Left ventricle myocardium superior (tissue), 1 donor: Measurements from ENCODE around the gene PPP6R1. TPM values are rescaled to one million over a fixed set of nuclear protein-coding genes. Genes with fewer than 3 reads are reported as not detected.

Experiments
- ATAC-seq: fragments of 200-7000 bp; cut with Tn5 transposase; one replicate; pipeline ENCODE4 v1.9.1; 2020; ENCODE audit warnings: mild to moderate bottlenecking, moderate library complexity
- DNase-seq: peaks from one replicate; pipeline ENCODE4 v3.0.0-alpha.2; 2020
- intact Hi-C: fragments of 100-400 bp; cut with micrococcal nuclease; formaldehyde crosslinking; loops from one replicate; pipeline ENCODE4 v1.11.0; 2022
- total RNA-seq: library from RNA; stranded (reverse); fragmentation: NEBNext Ultra II Directional; extraction: Animal tissue kit (Norgen Biotek cat#: 25700); gene quantifications from one replicate; pipeline ENCODE4 v1.2.1, GENCODE V29; 2021
- donor health status: DM: no; HTN: yes; CAD: no; lungs with severe emphysema.

Gene PPP6R1
- total RNA-seq, 1 donor from 2014 or later, result 39.2 TPM

DNA sequence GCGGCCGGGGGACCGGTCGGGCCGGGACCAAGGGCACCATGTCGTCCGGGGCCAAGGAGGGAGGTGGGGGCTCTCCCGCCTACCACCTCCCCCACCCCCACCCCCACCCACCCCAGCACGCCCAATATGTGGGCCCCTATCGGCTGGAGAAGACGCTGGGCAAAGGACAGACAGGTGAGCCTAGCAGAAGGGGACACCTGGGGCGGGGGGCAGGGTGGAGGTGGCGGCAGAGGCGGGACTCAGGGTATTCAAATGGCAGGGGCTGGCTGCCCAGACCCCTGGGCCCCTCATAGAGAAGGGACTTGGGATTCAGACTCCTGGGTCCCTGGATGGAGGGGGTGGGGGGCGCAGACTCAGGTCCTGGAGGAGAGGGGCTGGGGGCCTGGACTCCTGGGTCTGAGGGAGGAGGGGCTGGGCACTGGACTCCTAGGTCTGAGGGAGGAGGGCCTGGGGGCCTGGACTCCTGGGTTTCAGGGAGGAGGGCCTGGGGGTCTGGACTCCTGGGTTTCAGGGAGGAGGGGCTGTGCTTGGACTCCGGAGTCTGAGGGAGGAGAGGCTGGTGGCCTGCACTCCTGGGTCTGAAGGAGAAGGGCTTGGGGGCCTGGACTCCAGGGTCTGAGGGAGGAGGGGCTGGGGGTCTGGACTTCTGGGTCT, 25.7 kb upstream of the PPP6R1 start:
- intact Hi-C loops, result no loop called here
- DNase-seq (no peak), ATAC-seq (no peak)

DNA sequence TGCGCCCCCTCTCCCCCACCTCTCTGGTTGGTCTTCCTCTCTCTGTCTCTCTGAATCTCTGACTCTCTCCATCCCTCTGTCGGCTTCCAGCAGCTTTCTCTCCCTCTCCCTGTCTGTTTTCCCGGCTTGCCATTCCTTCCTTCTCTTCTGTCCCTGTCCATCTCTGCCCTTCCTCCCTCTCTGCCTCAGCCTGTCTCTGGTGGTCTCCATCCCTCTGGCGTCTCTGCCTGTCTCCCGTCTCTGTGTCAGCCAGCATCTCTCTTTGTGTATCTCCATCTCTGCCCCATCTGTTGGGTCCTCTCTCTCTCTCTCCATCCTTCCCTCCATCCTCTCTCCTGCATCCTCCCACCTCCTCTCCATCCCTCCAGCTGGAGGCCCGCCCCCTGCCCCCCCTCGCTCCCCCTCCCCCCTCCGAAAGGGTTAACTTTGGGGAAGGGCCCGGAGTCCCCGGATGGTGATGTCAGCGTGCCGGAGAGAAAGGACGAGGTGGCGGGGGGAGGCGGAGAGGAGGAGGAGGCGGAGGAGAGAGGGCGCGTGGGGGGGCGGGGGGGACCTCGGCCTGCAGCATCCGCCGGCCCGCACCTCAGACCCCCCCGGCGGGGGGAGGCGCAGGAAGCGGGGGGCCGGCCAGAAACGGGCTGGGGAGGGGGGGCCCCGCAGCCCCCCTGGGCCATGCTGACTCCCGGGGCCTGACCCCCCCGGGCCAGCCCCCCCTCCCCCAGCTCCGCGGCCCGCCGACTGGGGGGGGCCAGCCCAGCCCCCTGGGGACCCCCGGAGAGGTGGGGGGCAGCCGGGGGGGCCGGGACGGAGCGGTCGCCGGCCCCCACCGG, 24.9 kb upstream of the PPP6R1 start, which contains the start of gene BRSK1:
Gene BRSK1 (plus strand): TSS at position 450 of the 830 bp plus-strand sequence. CDS start 446 bp downstream, outside the sequence.
- ATAC-seq, result no peak
- intact Hi-C loops, result no loop called here
- peak; percentile 67 for DNase-seq

DNA sequence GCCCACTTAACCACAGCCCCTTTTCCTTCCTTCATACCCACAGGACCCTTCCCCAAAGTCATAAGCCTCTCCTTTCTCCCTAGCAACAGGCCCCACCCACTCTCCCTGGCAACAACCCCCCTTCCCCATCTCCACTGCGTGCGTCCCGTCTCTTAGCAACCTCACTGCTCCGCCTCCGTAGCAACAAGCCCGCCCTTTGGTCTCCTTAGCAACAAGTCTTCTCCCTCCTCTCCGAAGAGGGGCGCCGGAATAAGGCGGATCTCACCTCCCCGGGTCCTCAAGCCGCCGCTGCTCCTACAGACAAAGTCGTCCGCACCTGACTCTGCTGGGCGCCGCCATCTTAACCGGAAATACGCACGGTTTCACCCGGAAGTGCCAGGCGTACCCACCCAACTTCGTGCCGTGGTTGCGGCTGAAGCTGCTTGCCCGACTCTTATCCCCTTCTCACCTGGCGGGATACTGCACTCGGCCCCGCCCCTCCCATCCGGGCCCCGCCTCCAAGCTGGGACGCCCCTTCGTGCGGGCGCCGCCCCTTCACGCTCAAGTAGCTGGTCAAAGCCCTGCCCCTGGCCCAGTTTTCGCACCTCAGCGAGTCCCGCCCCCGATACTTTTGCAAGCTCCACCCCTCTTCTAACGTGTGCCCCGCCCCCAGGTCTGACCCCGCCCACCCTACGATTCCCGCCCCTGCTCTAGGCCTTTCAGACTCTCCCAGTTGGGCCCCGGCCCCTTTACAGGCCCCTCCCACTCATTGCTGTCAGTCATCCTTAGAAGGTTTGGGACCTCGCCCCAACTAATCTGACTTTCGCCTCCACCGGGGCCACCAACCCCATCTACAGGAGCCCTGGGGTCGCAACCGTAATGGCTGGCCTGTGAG, 21.2 kb upstream of the PPP6R1 start, which contains the start of gene HSPBP1:
Gene HSPBP1 (minus strand): TSS at position 341 of the 874 bp plus-strand sequence. CDS start 502 bp downstream, outside the sequence.
- peak; percentile 91 for DNase-seq
- peak; percentile 93 for ATAC-seq

DNA sequence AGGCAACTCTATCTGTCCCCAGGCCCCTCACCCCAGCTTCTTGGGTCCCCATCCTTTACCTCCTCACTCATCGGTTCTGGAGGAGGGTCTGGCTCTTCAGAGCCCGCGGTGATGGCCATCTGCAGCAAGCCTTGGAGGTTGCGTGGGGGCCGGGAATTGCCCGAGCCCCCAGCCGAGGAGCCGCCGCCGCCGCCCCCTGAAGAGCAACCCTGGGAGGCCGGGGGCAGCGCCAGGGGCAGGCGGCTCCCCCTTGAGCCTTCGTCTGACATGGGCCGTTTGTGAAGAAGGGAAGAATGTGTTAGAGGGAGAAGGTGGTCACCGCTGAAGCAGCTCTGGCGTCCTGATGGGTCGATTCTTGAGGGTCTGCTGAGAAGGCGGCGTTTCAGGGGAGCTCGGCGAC, 20.5 kb upstream of the PPP6R1 start:
- intact Hi-C loops, result no loop called here
- ATAC-seq (no peak), DNase-seq (no peak)

More for the DNA sequence above, 21.2 kb upstream of the PPP6R1 start, which contains the start of gene HSPBP1:
- intact Hi-C loops, result no loop called here

DNA sequence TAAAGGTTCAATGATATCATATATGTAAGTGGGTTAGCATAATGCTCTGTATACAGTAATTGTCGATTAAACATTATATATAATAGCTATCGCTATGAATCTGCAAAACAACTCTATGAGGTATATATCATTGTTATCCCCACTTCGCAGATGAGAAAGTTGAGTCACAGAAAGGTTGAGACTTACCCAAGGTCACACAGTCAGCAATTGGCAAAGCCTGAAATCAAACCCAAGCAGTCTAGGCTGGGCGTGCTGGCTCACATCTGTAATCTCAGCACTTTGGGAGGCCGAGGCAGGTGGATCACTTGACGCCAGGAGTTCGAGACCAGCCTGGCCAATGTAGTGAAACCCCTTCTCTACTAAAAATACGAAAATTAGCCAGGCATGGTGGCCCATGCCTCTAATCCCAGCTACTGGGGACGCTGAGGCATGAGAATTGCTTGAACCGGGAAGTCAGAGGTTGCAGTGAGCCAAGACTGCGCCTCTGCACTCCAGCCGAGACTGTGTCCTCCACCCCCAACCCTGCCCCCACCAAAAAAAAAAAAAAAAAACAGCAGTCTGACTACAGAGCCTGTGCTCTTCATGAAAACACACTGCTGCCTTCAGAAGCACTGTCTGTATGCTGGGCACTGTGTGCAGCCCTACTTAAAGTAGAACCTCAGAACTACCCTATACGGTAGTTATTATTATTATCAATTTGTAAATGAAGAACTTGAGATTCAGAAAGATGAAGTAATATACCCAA, 19.7 kb upstream of the PPP6R1 start:
- intact Hi-C loops, result no loop called here

DNA sequence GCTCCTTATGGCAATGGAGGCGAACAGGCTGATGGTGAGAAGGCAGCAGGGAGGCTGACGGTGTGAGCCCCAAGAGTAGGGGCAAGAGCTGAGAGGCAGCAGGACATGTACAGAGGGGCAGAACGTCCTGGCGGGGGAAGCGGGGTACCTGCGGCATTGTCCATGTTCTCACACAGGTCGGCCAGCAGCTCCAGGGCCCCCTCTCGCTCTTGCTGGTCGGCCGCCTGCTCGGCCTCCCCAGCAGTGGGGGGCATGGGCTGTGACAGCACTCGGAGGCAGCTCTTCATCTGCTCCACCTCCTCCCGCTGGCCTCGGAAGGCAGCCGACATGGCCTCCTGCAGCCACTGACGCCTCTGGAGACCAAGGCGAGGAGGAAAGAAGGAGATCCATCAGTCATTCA, 18.7 kb upstream of the PPP6R1 start:
- no peak for DNase-seq
- intact Hi-C loops, result no loop called here
- ATAC-seq, result no peak

More for the DNA sequence above, 19.7 kb upstream of the PPP6R1 start:
- ATAC-seq, result no peak
- DNase-seq, result no peak

DNA sequence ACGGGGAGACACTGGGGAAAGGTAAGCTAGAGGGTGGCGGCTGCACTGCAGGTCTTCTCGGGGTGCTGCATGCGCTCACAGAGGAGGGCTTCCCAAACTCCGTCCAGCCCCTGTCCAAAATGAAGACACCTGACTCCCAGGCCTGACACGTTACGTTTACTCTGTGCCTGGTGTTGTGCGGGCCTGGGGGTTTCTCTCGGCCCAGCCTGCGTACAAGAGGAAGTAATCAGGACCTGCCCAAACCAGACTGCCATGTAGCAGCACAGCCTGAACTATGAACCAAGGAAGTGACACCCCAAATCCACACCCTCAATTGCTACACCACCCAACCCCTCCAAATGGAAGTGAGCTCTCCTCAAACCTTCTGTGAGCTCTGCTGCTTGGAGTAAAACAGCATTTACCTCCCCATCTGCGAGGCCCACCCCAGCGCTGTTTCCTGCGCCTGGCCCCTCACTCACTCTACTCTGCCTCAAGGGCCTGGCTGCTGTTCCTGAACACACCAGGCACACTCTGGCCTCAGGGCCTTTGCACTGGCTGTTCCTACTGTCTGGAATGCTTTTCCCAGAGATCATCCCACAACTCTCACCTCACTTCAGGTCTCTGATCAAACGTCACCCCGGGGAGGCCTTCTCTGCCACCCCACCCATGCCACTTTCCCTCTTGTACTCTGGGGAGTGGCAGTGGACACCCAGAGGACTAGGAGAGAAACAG, 18.1 kb upstream of the PPP6R1 start:
- intact Hi-C loops, result no loop called here
- DNase-seq (no peak), ATAC-seq (no peak)

DNA sequence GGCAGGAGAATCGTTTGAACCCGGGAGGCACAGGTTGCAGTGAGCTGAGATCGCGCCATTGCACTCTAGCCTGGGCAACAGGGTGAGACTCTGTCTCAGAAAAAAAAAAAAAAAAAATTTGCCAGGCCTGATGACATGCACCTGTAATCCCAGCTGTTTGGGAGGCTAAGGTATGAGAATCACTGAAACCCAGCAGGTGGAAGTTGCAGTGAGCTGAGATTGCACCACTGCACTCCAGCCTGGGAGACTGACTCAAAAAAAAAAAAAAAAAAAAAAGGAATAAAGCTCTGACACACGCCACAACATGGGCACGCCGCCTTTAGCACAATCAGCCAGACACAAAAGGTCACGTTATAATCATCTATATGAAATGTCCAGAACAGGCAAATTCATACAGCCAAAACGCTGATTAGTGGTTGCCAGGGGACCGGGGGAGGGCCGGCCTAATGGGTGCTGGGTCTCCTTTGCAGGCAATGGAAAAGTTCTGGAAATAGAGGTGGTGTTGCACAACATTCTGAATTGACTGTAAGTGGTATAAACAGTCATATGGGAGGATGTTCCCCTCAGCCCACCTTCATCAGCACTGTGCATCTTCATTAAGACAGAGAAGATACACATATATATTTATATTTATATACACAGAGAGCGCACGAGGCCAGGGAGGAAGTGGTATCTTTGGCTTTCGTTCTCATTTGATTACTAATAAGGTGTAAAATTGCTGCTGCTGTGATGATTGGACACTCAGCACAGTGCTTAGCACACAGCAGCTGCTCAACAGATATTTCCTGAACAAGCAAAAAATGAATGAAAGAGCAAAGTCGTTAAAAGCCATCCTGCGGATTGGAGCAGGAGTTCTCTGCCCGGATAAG, 17.3 kb upstream of the PPP6R1 start:
- DNase-seq, result no peak
- no peak for ATAC-seq
- intact Hi-C loops, result no loop called here

DNA sequence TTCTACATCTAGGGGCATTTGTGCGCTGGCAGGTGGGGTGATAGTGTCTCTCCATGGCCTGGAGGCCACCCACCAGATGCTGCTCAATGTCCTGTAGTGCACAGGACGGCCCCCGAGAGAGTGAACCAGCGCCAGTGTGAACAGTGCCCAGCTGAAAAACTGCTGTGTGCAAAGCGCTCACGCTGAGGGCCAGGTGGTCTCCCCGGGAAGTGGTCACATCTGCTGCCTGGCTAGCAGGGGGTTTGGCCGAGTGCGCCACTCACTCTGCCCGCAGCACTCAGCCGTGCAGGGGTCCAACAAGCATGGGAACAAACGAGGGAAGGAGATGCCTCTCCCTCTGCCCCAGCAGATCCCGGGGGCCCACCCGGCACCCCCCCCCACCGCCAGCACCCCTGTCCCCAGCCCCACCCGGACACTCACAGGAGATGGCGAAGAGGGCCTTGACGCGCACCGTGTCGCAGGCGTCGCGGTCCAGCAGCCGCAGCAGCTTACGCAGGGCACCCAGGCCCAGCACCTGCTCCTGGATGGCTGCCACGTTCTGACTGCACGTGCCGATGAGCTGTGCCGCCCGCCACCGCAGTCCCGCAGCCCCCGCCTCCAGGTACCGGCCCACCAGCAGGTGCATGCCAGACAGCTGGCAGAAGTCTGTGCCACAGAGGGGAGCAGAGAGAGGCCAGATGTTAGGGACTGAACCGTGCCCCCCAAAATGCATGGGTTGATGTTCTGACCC, 15.3 kb upstream of the PPP6R1 start:
- intact Hi-C loops, result no loop called here
- DNase-seq (no peak), ATAC-seq (no peak)

DNA sequence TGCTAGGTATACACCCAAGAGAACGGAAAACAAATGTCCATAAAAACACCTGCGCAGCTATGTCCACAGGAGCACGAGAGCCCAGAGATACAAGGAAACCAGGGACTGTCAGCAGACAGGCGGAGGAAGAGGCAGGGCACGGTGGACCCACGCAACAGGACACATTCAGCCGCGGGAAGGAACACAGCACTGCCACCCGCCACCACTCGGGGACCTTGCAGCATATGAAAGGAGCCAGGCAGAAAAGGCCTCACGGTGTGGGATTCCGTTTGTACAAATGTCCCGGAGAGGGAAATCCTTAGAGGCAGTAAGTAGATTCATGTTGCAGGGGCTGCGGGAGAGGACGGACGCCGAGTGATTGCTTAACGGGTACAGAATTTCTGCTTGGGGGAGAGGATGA, 13.3 kb upstream of the PPP6R1 start:
- intact Hi-C loops, result no loop called here
- DNase-seq (no peak), ATAC-seq (no peak)

DNA sequence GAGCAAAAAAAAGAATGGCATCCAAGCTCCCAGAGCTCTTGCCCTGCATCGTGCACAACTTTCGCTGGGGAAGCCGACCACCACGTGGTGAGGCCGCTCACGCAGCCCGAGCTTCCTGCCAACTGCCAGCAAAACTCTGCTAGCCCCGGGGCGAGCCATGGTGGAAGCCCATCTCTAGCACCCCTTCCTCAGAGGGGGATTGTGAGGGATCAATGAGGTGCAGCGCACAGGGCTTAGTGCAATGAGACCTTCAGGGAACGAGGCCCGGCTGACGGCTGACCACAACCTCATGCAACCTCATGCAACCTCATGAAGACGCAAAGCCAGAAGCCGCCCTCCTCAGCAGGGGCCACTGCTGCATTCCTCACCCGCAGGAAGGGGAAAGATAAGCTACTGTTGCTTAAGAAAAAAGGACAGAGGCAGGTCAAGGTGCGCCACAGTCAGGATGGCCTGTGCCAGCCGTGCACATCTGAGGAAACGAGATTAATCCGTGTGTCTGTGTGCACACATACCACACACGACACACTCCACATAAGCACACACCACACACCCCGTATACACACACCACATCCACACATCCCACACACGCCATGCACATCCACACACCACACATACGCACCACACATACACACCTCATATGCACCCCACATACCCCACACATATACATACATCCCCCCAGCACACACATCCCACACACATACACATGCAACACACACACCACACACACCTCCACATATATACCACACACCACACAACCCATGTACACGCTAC, 11.5 kb upstream of the PPP6R1 start:
- intact Hi-C loops, result no loop called here
- DNase-seq (no peak), ATAC-seq (no peak)

DNA sequence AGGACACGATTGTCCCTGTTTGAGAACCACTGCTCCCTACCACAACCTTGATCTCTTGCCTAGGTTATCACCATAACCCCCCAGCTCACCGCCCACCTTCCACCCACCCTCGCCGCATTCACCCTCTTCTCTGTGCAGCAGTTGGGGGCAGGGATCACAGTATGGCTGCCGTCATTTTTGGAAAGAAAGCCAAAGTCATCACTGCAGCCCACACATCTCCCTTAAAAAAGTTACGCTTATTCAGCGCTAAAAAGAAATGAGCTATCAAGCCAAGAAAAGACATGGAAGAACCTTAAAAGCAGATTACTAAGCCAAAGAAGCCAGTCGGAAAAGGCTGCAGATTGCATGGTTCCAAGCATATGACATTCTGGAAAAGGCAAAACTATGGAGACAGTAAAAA, 10.5 kb upstream of the PPP6R1 start:
- ATAC-seq (no peak), DNase-seq (no peak)
- intact Hi-C loops, result no loop called here

DNA sequence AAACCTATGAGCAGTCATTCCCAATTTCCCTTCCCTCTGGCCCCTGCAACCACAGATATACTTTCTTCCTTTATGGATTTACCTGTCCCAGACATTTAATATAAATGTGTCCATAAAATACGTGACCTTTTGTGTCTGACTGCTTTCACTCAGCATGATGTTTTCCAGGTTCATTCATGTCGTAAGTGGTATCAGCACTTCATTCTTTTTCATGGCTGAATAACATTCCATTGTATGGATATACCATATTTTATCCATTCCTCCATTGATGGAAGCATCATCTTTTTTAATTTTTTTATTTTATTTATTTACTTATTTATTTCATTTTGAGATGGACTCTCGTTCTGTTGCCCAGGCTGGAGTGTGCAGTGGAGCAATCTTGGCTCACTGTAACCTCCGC, 8.0 kb upstream of the PPP6R1 start:
- no peak for DNase-seq
- intact Hi-C loops, result no loop called here
- ATAC-seq, result no peak

DNA sequence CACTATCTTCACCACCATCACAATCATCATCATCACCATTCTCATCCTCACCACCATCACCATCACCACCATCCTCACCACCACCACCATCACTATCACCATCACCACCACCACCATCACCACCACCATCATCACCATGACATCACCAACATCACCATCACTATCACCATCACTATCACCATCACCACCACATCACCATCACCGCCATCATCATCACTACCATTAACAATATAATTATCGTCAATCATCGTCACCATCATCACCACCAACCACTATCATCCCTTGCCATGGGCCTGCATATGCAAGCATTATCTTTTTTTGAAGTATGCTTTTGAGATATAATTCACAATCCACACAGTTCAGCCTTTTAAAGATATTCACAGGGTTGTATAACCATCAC, 7.6 kb upstream of the PPP6R1 start:
- no peak for DNase-seq
- no peak for ATAC-seq
- intact Hi-C loops, result no loop called here

DNA sequence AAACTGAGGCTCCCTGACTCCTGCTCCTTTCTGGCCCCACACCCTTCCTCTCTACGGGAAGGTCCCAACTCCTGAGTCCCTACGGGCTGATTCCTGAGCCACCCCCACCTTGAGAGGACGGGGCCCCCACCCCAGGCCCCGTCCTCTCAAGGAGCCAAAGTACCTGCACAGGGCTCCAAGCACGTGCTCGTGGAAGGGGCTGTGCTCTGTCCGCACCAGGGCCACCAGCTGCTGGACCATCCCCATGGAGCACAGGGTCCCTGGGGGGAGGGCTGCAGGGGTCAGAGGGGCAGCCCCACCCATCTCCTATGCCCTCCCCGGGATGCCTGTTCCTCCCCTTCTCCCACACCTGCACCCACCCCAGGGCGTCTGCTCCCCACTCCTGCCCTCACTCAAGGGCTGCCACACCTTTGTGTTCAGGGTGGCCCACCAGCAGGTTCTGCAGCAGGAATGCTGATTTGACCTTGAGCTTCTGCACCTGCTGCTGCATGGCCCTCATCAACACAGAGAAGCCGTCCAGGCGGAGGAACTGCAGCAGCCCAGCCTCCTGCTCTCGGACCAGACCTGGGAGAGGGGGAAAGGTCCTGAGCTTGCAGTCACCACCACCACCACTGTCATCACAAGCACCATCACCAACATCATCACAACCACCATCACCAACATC, 7.0 kb upstream of the PPP6R1 start:
- ATAC-seq, result no peak
- intact Hi-C loops, result no loop called here

DNA sequence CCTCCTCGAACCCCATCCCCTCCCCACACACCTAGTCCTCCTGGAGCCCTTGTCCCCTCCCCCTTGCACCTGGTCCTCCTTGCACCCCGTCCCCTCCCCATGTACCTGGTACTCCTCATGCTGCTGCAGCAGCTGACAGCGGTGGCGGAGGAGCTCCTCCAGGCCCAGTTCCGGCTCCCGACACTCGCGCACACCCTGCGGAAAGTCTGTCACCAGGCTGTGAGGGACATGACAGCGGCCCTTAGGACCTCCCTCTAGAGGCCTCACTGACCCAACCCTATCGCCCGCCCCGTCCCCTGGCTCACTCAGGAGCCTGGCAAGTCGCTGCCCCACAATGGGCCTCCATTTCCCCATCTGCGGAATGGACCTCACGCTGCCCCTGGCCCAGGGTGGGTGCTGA, 6.4 kb upstream of the PPP6R1 start:
- intact Hi-C loops, result no loop called here
- ATAC-seq, result no peak
- no peak for DNase-seq

More for the DNA sequence above, 7.0 kb upstream of the PPP6R1 start:
- DNase-seq, result no peak
